ENCODE results near the gene DISP1.

The DISP1 gene

GRCh38 chr1:222814536-222815439 lies at the start of gene DISP1:
Gene DISP1 (plus strand): TSS chr1:222815039. CDS start chr1:222942824, 127,785 bp downstream.
- DNase-seq (ENCODE audit: insufficient read length, low spot score) (peak; percentile 81), FAIRE-seq (peak; percentile 93)

DNA sequence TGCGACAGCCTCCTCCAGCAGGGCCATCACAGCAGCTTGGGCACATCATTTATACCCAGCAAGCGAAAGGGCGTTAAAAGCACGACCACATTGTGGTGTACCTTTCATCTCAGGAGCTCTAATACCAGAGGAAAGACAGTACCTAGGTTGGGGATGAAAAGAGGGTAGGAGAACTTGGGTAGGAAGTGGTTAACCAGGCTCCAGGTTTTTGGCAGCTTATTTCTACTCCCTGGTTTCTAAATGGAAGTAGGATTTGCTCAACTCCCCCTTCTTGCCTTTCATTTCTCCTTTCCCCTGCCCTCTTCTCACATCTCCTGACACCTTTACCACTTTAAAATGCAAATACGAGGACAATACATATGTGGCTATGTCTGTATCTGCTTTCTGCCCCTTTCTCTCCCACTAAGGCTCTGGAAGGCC lies 47.7 kb upstream of the DISP1 start:
- FAIRE-seq: no peak
- DNase-seq (ENCODE audit: insufficient read length, low spot score): no peak

DNA sequence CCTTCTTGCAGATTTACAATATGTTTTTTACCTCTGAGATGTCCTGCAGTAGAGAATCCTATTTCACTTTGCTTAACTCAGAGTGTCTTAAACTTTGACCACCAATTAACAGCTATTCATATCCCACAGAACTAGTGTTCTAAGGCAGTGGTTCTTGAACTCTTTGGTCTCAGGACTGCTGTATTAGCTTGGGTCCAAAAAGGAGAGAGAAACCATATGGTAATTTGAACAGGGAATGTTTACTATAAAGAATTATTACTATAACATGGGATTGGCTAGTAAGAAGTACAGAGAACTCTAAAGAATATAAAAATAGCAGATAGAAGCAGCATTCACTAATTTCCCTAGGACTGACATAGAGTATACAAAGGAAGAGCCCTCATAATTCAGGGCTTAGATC lies 46.2 kb upstream of the DISP1 start:
- FAIRE-seq: peak; percentile 33
- no peak for DNase-seq (ENCODE audit: insufficient read length, low spot score)

DNA sequence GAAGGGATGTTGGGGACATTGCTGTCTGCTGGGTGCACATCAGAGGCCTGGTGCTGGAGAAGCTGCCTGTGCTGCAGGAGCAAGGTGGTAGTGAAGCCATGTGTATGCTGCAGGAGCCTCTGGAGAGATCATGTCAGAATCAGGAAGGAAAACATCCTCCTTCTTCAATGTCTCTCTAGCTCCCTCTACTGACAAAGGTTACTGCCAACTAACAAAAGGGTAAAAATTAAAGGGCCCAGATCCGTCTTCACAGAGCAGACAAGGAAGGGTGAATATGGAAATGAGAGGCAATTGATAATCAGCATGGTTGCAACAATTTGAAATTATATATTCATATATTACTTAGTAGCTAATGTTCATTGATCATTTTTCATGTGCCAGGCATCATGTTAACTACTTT lies 45.7 kb upstream of the DISP1 start:
- DNase-seq (ENCODE audit: insufficient read length, low spot score) (no peak), FAIRE-seq (no peak)

GRCh38 chr1:222769971-222770620 lies 44.7 kb upstream of the DISP1 start:
- FAIRE-seq (no peak), DNase-seq (ENCODE audit: insufficient read length, low spot score) (no peak)

DNA sequence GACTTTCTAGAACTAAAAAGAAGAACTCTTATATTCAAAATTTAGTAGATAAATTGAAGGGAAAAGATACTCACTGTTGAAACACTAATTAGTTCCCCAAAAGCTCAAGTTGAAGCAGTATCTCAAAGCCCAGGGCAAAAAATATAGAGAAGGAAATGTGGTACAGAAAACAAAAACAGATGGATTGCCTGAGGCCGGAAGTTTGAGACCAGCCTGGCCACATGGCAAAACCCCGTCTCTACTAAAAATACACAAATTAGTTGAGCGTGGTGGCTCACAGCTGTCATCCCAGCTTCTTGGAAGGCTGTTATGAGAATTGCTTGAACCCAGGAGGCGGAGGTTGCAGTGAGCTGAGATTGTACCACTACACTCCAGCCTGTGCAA lies 41.9 kb upstream of the DISP1 start:
- peak; percentile 5 for DNase-seq (ENCODE audit: insufficient read length, low spot score)
- peak; percentile 87 for FAIRE-seq

- FAIRE-seq: no peak
- DNase-seq (ENCODE audit: insufficient read length, low spot score): no peak
These were observed 37.4 kb upstream of the DISP1 start for GRCh38 chr1:222777463-222777862.

- FAIRE-seq (no peak), DNase-seq (ENCODE audit: insufficient read length, low spot score) (no peak)
These were observed 36.9 kb upstream of the DISP1 start for GRCh38 chr1:222777977-222778376.

DNA sequence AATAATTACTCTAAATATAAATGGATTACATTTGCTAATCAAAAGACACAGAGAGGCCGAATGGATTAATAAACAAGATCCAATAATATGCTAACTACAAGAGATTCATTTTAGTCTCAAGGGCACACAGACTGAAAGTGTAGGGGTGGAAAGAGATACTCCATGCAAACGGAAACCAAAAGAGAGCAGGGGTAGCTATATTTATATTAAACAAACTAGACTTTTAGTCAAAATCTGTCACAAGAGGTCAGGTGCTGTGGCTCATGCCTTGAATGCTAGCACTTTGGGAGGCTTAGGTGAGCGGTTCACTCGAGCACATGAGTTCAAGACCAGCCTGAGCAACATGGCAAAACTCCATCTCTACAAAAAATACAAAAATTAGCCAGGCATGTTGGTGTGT lies 33.6 kb upstream of the DISP1 start:
- FAIRE-seq: no peak
- DNase-seq (ENCODE audit: insufficient read length, low spot score): no peak

DNA sequence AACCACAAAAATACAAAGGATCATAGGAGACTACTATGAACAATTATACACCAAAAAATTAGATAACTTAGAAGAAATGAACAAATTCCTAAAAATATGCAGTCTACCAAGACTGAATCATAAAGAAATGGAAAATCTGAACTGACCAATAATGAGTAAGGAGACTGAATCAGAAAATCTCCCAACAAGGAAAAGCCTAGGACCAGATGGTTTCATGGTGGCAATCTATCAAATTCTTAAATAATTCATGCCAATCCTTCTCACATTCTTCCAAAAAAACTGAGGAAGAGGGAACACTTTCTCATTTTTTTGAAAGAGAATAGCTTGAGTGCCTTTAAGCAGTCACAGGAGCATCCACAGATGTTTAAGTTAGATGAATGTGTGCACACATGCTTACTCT lies 31.8 kb upstream of the DISP1 start:
- FAIRE-seq (no peak), DNase-seq (ENCODE audit: insufficient read length, low spot score) (no peak)

DNA sequence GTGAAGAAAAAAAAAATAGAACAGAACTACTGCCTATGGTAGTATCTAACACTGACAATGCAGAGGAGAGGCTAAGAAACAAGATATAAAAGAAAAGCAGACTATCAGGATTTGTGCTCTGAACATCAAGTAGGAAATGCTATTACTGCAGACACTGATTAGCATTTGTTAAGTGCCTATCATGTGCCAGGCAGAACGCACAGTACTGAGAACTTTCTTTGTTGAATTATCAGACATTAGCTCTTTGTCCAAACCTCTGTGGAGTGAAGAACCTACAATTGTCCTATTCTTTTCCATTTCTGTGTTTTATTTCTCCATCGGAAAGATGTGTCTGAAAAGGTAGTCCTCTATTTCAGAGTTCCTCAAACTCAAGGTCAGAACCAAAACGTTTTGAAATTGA lies 30.5 kb upstream of the DISP1 start:
- FAIRE-seq: no peak
- no peak for DNase-seq (ENCODE audit: insufficient read length, low spot score)

DNA sequence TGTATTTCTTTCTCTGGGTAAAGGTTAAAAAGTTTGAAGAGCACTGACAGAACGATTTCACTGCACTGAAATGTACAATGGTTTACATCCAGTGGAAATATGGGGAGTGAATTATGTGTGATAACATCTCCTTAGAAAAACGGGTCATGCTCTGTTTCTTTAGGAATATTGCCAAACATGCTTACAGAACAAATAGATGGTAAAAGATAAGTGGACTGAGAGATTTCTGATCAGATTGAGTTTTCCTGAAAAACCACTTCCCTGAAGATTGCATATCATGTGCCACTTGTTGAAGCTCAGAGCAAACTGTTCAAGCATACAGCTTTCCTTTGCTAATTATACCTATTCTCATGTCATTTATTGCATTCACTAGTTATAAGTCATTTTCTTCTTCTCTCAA lies 29.9 kb upstream of the DISP1 start:
- no peak for FAIRE-seq
- DNase-seq (ENCODE audit: insufficient read length, low spot score): no peak

DNA sequence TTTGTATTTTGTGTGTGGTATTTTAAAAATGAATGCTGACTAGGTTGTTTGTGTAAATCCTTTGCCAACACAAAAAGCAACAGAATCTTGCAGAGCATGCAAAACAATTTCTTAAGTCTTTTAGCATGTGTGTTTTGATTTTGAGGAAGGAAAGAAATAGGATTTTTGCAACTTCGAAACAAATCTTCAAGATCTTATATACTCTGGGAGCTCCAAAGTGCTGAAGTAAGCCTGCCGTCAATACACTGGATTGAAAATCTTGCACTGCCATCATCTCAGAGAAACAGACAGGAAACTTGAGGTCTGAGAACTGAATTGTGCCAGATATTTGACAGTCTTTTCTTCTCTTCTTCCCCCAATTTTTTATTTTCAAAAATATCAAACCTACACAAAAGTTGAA lies 29.3 kb upstream of the DISP1 start:
- DNase-seq (ENCODE audit: insufficient read length, low spot score) (no peak), FAIRE-seq (no peak)

DNA sequence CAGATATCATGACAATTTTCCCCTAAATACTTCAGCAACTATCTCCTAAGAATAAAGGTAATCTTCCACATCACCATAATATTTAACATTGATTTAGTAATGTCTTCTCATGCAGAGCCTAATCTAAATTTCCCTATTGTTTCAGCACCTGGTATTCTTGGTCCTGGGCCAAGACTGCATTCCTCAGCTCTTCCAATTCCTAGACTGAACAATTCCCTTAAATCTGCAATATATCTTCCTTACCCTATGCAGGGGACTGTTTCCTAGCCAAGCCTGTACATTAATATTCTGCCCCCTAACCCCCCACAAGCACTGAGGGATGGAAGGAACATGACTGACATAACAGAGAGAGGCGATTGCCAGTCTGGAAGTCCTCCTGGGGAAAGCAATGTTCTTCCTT lies 28.7 kb upstream of the DISP1 start:
- DNase-seq (ENCODE audit: insufficient read length, low spot score) (no peak), FAIRE-seq (no peak)

- DNase-seq (ENCODE audit: insufficient read length, low spot score) (no peak), FAIRE-seq (no peak)
These were observed 27.1 kb upstream of the DISP1 start for GRCh38 chr1:222787729-222788128.

- DNase-seq (ENCODE audit: insufficient read length, low spot score) (no peak), FAIRE-seq (peak; percentile 26)
These were observed 26.3 kb upstream of the DISP1 start for GRCh38 chr1:222788402-222789156.

- no peak for FAIRE-seq
- no peak for DNase-seq (ENCODE audit: insufficient read length, low spot score)
These were observed 24.7 kb upstream of the DISP1 start for GRCh38 chr1:222790115-222790514.

DNA sequence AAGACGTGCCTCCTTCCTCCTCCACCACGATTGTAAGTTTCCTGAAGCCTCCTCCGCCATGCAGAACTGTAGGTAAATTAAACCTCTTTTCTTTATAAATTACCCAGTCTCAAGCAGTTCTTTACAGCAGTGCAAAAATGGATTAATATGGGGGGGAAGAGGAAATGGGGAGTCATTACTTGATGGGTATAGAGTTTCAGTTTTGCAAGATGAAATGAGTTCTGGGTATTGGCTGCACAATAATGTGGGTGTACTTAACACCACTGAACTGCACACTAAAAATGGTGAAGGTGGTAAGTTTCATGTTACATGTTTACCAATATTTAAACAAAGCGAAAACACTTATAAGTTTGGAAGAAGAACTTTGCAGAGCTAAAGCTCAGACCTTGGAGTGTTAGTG lies 24.3 kb upstream of the DISP1 start:
- DNase-seq (ENCODE audit: insufficient read length, low spot score) (no peak), FAIRE-seq (no peak)

GRCh38 chr1:222791006-222791710 lies 23.7 kb upstream of the DISP1 start:
- FAIRE-seq (no peak), DNase-seq (ENCODE audit: insufficient read length, low spot score) (no peak)

DNA sequence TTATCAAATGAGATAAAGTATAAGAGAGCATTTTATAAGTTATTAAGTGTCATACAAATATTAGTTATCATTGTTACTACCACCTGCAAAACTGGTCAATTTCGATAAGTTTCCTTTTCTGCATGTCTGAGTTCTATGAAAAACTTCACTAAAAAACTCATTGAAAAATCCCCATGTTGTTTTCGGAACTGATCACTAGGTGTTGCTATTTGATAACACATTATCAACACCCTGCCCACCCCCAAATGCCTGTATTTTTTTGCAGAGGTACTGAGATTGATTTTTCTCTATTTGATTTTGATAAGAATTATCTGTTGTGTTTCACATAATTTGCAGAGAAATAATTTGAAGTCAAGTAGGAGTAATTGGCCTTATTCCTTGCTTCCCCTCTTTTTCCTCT lies 22.1 kb upstream of the DISP1 start:
- FAIRE-seq: no peak
- DNase-seq (ENCODE audit: insufficient read length, low spot score): no peak

All from GM19239 (cell line).